DMS79 treated with DMSO at 0.1 percent for 48 hours (cell line): ENCODE data around the gene CTDP1.
"Not testable (repeated sequence)": the region's sequence is repeated elsewhere in the genome, so short reads cannot be mapped to it uniquely, and the experiment has no call there.

Experiments used
- DNase-seq: peaks from one replicate; lab custom pipeline; 2025; lab: John Stamatoyannopoulos, UW

Gene CTDP1

GRCh38 chr18:79702906-79703305, 23.3 kb downstream of the CTDP1 start:
- no peak for DNase-seq

- no peak for DNase-seq
These were observed 25.0 kb downstream of the CTDP1 start for GRCh38 chr18:79704631-79705030.

GRCh38 chr18:79705272-79705671, 25.7 kb downstream of the CTDP1 start:
- DNase-seq: no peak

- no peak for DNase-seq
These were observed 26.4 kb downstream of the CTDP1 start for GRCh38 chr18:79706006-79706405.

GRCh38 chr18:79706658-79707057, 27.1 kb downstream of the CTDP1 start:
- DNase-seq: no peak

GRCh38 chr18:79707239-79707638, 27.6 kb downstream of the CTDP1 start:
- no peak for DNase-seq

GRCh38 chr18:79707671-79708070, 28.1 kb downstream of the CTDP1 start:
- DNase-seq: no peak

GRCh38 chr18:79708412-79708811, 28.8 kb downstream of the CTDP1 start:
- no peak for DNase-seq

GRCh38 chr18:79712206-79712857, 32.7 kb downstream of the CTDP1 start:
- no peak for DNase-seq

GRCh38 chr18:79713341-79713740, 33.7 kb downstream of the CTDP1 start:
- no peak for DNase-seq

GRCh38 chr18:79714531-79715240, 35.1 kb downstream of the CTDP1 start:
- no peak for DNase-seq

- DNase-seq: no peak
These were observed 35.7 kb downstream of the CTDP1 start for GRCh38 chr18:79715280-79715679.

GRCh38 chr18:79717059-79717458, 37.5 kb downstream of the CTDP1 start:
- DNase-seq: no peak

GRCh38 chr18:79717555-79718074, 38.0 kb downstream of the CTDP1 start:
- no peak for DNase-seq

GRCh38 chr18:79718126-79718525, 38.5 kb downstream of the CTDP1 start:
- no peak for DNase-seq

GRCh38 chr18:79718878-79719477, 39.4 kb downstream of the CTDP1 start:
- DNase-seq: no peak

- DNase-seq: not testable (repeated sequence)
These were observed 40.1 kb downstream of the CTDP1 start for GRCh38 chr18:79719478-79720358.

GRCh38 chr18:79720359-79720733, 40.7 kb downstream of the CTDP1 start:
- no peak for DNase-seq

GRCh38 chr18:79723036-79723435, 43.4 kb downstream of the CTDP1 start:
- DNase-seq: no peak

GRCh38 chr18:79723628-79724027, 44.0 kb downstream of the CTDP1 start:
- DNase-seq: no peak

GRCh38 chr18:79724299-79725080, 44.9 kb downstream of the CTDP1 start:
- no peak for DNase-seq
